Measurements from ENCODE around the gene TSPAN32.

The TSPAN32 gene

GRCh38 chr11:2305140-2305778, 3.4 kb downstream of the TSPAN32 start:
- ChIA-PET POLR2A (interaction anchor here (0.6 to 3.1 kb wide), 5 partner anchors 12 to 115 kb away, joined by 3 to 19 read pairs (median 4); partner anchors contain the start of gene TSSC4), CTCF (interaction anchor here (0.5 to 9.4 kb wide), 37 partner anchors 9 to 1395 kb away, joined by 3 to 297 read pairs (median 4); partner anchors contain the start of genes CD81 and TSSC4)
- Histone ChIP-seq H3K36me3 (ENCODE audit: control insufficient read depth in 2 of 2, insufficient read depth in 1 of 2, low read length in 2 of 2) (no peaks in the 10 kb centered on the region), H3K27ac (ENCODE audit: extremely low read depth, low read depth, low read length) (no peak overlapping the region), H3K9me3 (ENCODE audit: control insufficient read depth, insufficient read depth, low read depth, low read length) (no peaks in the 10 kb centered on the region), H3K4me3 (ENCODE audit: low read depth, low read length) (no peak overlapping the region), H3K4me1 (ENCODE audit: control insufficient read depth, insufficient read depth, low read length) (no peaks in the 10 kb centered on the region)
- TF ChIP-seq, protein P1, sequence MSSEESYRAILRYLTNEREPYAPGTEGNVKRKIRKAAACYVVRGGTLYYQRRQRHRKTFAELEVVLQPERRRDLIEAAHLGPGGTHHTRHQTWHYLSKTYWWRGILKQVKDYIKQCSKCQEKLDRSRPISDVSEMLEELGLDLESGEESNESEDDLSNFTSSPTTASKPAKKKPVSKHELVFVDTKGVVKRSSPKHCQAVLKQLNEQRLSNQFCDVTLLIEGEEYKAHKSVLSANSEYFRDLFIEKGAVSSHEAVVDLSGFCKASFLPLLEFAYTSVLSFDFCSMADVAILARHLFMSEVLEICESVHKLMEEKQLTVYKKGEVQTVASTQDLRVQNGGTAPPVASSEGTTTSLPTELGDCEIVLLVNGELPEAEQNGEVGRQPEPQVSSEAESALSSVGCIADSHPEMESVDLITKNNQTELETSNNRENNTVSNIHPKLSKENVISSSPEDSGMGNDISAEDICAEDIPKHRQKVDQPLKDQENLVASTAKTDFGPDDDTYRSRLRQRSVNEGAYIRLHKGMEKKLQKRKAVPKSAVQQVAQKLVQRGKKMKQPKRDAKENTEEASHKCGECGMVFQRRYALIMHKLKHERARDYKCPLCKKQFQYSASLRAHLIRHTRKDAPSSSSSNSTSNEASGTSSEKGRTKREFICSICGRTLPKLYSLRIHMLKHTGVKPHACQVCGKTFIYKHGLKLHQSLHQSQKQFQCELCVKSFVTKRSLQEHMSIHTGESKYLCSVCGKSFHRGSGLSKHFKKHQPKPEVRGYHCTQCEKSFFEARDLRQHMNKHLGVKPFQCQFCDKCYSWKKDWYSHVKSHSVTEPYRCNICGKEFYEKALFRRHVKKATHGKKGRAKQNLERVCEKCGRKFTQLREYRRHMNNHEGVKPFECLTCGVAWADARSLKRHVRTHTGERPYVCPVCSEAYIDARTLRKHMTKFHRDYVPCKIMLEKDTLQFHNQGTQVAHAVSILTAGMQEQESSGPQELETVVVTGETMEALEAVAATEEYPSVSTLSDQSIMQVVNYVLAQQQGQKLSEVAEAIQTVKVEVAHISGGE (tag by site-specific recombination; conservative IDR thresholded peaks at IDR 0.05; ENCODE audit: low read depth) = no peak
- TF ChIP-seq ZNF747 (tag by site-specific recombination; IDR thresholded peaks at IDR 0.05) (no peak), ZNF610 (tag by site-specific recombination; IDR thresholded peaks at IDR 0.05; ENCODE audit: borderline replicate concordance) (no peak), ZNF521 (tag by site-specific recombination; IDR thresholded peaks at IDR 0.05) (no peak), BCL11A (tag by site-specific recombination; IDR thresholded peaks at IDR 0.05; ENCODE audit: low read depth) (no peak), ZNF211 (tag by site-specific recombination; IDR thresholded peaks at IDR 0.05; ENCODE audit: low read depth) (no peak), ZSCAN23 (tag by site-specific recombination; IDR thresholded peaks at IDR 0.05) (no peak), ZNF776 (tag by site-specific recombination; IDR thresholded peaks at IDR 0.05; ENCODE audit: borderline replicate concordance) (no peak), ZNF157 (tag by site-specific recombination; IDR thresholded peaks at IDR 0.05) (no peak), PRDM2 (tag by site-specific recombination; IDR thresholded peaks at IDR 0.05; ENCODE audit: borderline replicate concordance) (no peak), BCL11B (tag by site-specific recombination; IDR thresholded peaks at IDR 0.05; ENCODE audit: low read depth) (no peak), ZNF654 (tag by site-specific recombination; IDR thresholded peaks at IDR 0.05; ENCODE audit: low read depth) (peak; percentile 39; the same call in 1 of the 2 replicates), ZNF140 (tag by site-specific recombination; IDR thresholded peaks at IDR 0.05) (no peak), ZNF530 (tag by site-specific recombination; IDR thresholded peaks at IDR 0.05; ENCODE audit: low read depth) (no peak), ZSCAN16 (tag by site-specific recombination; IDR thresholded peaks at IDR 0.05) (no peak), KLF1 (tag by site-specific recombination; IDR thresholded peaks at IDR 0.05) (no peak), ZNF660 (tag by site-specific recombination; IDR thresholded peaks at IDR 0.05) (no peak), ZNF148 (tag by site-specific recombination; IDR thresholded peaks at IDR 0.05; ENCODE audit: borderline replicate concordance) (no peak), CTCF (tag by site-specific recombination; IDR thresholded peaks at IDR 0.05) (peak; percentile 82), SP7 (tag by site-specific recombination; IDR thresholded peaks at IDR 0.05) (no peak), GLIS2 (tag by site-specific recombination; IDR thresholded peaks at IDR 0.05) (no peak), ZSCAN30 (tag by site-specific recombination; IDR thresholded peaks at IDR 0.05) (no peak)
- TF ChIP-seq, protein P2, sequence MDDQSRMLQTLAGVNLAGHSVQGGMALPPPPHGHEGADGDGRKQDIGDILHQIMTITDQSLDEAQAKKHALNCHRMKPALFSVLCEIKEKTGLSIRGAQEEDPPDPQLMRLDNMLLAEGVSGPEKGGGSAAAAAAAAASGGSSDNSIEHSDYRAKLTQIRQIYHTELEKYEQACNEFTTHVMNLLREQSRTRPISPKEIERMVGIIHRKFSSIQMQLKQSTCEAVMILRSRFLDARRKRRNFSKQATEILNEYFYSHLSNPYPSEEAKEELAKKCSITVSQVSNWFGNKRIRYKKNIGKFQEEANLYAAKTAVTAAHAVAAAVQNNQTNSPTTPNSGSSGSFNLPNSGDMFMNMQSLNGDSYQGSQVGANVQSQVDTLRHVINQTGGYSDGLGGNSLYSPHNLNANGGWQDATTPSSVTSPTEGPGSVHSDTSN (CRISPR knock-in tag; IDR thresholded peaks at IDR 0.05) = peak; percentile 59; the same call in 1 of the 2 replicates
